ENCODE results near the gene AIG1. TPM values are rescaled to one million over a fixed set of nuclear protein-coding genes. Genes with fewer than 3 reads are reported as not detected.
A peak's percentile ranks its signal among the peaks of the same experiment; 100 is the strongest.
"Not testable (repeated sequence)": the region's sequence is repeated elsewhere in the genome, so short reads cannot be mapped to it uniquely, and the experiment has no call there.

The AIG1 gene
- total RNA-seq, result 42.6 TPM
- long read RNA-seq, transcript AIG1-208 (4 exons, 3,393 nt), result minor isoform, 14 of 84 reads
- long read RNA-seq, transcript AIG1-202 (6 exons, 1,395 nt), result major isoform, 43 of 84 reads
- long read RNA-seq, partial matches to known transcripts, result 7 of 84 reads
- long read RNA-seq, other reads (novel, unspliced or antisense), result 15 of 84 reads

- intact Hi-C loops (cut with DNase I), result loop anchor here (2.0 to 5.0 kb wide), 2 partner anchors 114 to 161 kb away; no protein-coding TSS in a partner anchor
- peak; percentile 90 for DNase-seq (ENCODE audit: low spot score)
Measured at GRCh38 chr6:143060806-143061596, at the start of gene AIG1. Gene AIG1, plus strand, starts transcription at chr6:143060889. Its CDS starts 37 bp downstream, at chr6:143060926.

- DNase-seq (ENCODE audit: low spot score), result no peak
- intact Hi-C loops (cut with DNase I), result no loop called here
Measured at GRCh38 chr6:143014764-143015163, 45.9 kb upstream of the AIG1 start.

- intact Hi-C loops (cut with DNase I), result no loop called here
- DNase-seq (ENCODE audit: low spot score), result no peak
Measured at GRCh38 chr6:143015300-143015706, 45.4 kb upstream of the AIG1 start.

GRCh38 chr6:143018955-143019354, 41.7 kb upstream of the AIG1 start:
- intact Hi-C loops (cut with DNase I), result no loop called here
- no peak for DNase-seq (ENCODE audit: low spot score)

- intact Hi-C loops (cut with DNase I); DNase-seq (ENCODE audit: low spot score): not testable (repeated sequence)
Measured at GRCh38 chr6:143020862-143021261, 39.8 kb upstream of the AIG1 start.

GRCh38 chr6:143021543-143021942, 39.1 kb upstream of the AIG1 start:
- intact Hi-C loops (cut with DNase I), result no loop called here
- no peak for DNase-seq (ENCODE audit: low spot score)

GRCh38 chr6:143022587-143022986, 38.1 kb upstream of the AIG1 start:
- intact Hi-C loops (cut with DNase I), result no loop called here
- no peak for DNase-seq (ENCODE audit: low spot score)

GRCh38 chr6:143023695-143024094, 37.0 kb upstream of the AIG1 start:
- no peak for DNase-seq (ENCODE audit: low spot score)
- intact Hi-C loops (cut with DNase I), result no loop called here

GRCh38 chr6:143024977-143025376, 35.7 kb upstream of the AIG1 start:
- intact Hi-C loops (cut with DNase I), result loop anchor here (5.0 kb wide), 1 partner anchor 78 kb away; the partner anchor contains the start of gene HIVEP2

GRCh38 chr6:143026696-143027449, 33.8 kb upstream of the AIG1 start:
- DNase-seq (ENCODE audit: low spot score), result peak; percentile 74
- intact Hi-C loops (cut with DNase I), result loop anchor here (1.0 to 5.0 kb wide), 2 partner anchors 80 to 334 kb away; partner anchors contain the start of gene HIVEP2

More at GRCh38 chr6:143024977-143025376, 35.7 kb upstream of the AIG1 start:
- no peak for DNase-seq (ENCODE audit: low spot score)

GRCh38 chr6:143034689-143035334, 25.9 kb upstream of the AIG1 start:
- no peak for DNase-seq (ENCODE audit: low spot score)
- intact Hi-C loops (cut with DNase I), result no loop called here

- intact Hi-C loops (cut with DNase I), result no loop called here
- DNase-seq (ENCODE audit: low spot score), result no peak
Measured at GRCh38 chr6:143037470-143037869, 23.2 kb upstream of the AIG1 start.

- no peak for DNase-seq (ENCODE audit: low spot score)
- intact Hi-C loops (cut with DNase I), result no loop called here
Measured at GRCh38 chr6:143038833-143039232, 21.9 kb upstream of the AIG1 start.

GRCh38 chr6:143039548-143039947, 21.1 kb upstream of the AIG1 start:
- intact Hi-C loops (cut with DNase I), result no loop called here
- no peak for DNase-seq (ENCODE audit: low spot score)

GRCh38 chr6:143040018-143040417, 20.7 kb upstream of the AIG1 start:
- intact Hi-C loops (cut with DNase I), result no loop called here

GRCh38 chr6:143044345-143044744, 16.3 kb upstream of the AIG1 start:
- intact Hi-C loops (cut with DNase I); DNase-seq (ENCODE audit: low spot score): not testable (repeated sequence)

More at GRCh38 chr6:143040018-143040417, 20.7 kb upstream of the AIG1 start:
- DNase-seq (ENCODE audit: low spot score), result no peak

GRCh38 chr6:143049611-143050010, 11.1 kb upstream of the AIG1 start:
- intact Hi-C loops (cut with DNase I), result no loop called here
- DNase-seq (ENCODE audit: low spot score), result no peak

GRCh38 chr6:143050509-143050908, 10.2 kb upstream of the AIG1 start:
- intact Hi-C loops (cut with DNase I), result no loop called here
- DNase-seq (ENCODE audit: low spot score), result no peak

- no peak for DNase-seq (ENCODE audit: low spot score)
- intact Hi-C loops (cut with DNase I), result no loop called here
Measured at GRCh38 chr6:143052282-143052681, 8.4 kb upstream of the AIG1 start.

- intact Hi-C loops (cut with DNase I), result no loop called here
- no peak for DNase-seq (ENCODE audit: low spot score)
Measured at GRCh38 chr6:143053856-143054255, 6.8 kb upstream of the AIG1 start.
